Naive thymus-derived CD4-positive, alpha-beta T cell (primary cell): ENCODE data around the gene MED14. TPM values are rescaled to one million over a fixed set of nuclear protein-coding genes. Genes with fewer than 3 reads are reported as not detected.

Experiments used
- ATAC-seq: fragments of 150-1000 bp; cut with Tn5 transposase; 2 replicates; pipeline ENCODE4 v1.10.0; 2021; ENCODE audit warnings: mild to moderate bottlenecking, moderate library complexity
- CTCF ChIA-PET: fragments of 350-600 bp; sonication (Branson Sonifier 250); formaldehyde crosslinking; loops from one replicate; lab custom pipeline; 2021; ENCODE audit warnings: antibody characterized with exemption; lab: Charles Lee
- POLR2A ChIA-PET: fragments of 350-600 bp; sonication (Branson Sonifier 250); formaldehyde crosslinking; loops from one replicate; lab custom pipeline; 2021; ENCODE audit warnings: antibody characterized with exemption, inconsistent platforms; lab: Charles Lee
- DNase-seq, 9 donors: peaks; one replicate each; pipeline versions ENCODE4 v3.0.0 to v3.0.0-alpha.2; 2020 to 2022; ENCODE audit warnings: mixed read lengths in 1 of 9
- H3K27ac ChIP-seq: one replicate; pipeline ENCODE4 v1.7.0; 2013; ENCODE audit warnings: mild to moderate bottlenecking, low read depth, low read length, moderate library complexity
- H3K27me3 ChIP-seq, 2 donors: one replicate each; pipeline ENCODE4 v1.7.0; 2013; ENCODE audit warnings: low read length in 2 of 2, mild to moderate bottlenecking in 2 of 2, moderate library complexity in 2 of 2; ENCODE audit not compliant: control insufficient read depth in 2 of 2, insufficient read depth in 2 of 2
- H3K36me3 ChIP-seq, 3 experiments: 1 replicate in 2 of 3; 2 replicates in 1 of 3; pipeline ENCODE4 v1.7.0; 2013; ENCODE audit warnings: low read length in 3 of 3, mild to moderate bottlenecking in 3 of 3, moderate library complexity in 1 of 3; ENCODE audit not compliant: insufficient read depth in 3 of 3, control insufficient read depth in 2 of 3
- H3K4me1 ChIP-seq, 2 donors: one replicate each; pipeline ENCODE4 v1.7.0; 2013; ENCODE audit warnings: low read length in 2 of 2, mild to moderate bottlenecking in 2 of 2, moderate library complexity in 1 of 2; ENCODE audit not compliant: control insufficient read depth in 2 of 2, insufficient read depth in 2 of 2
- H3K4me3 ChIP-seq: 2 replicates; pipeline ENCODE4 v1.7.0; 2013; ENCODE audit warnings: mild to moderate bottlenecking, low read length
- H3K9me3 ChIP-seq, 3 experiments: 1 replicate in 2 of 3; 2 replicates in 1 of 3; pipeline ENCODE4 v1.7.0; 2013; ENCODE audit warnings: low read length in 3 of 3; ENCODE audit not compliant: control insufficient read depth in 2 of 3
- H3K27ac Mint-ChIP-seq, 9 donors: one replicate each; pipeline ENCODE4 v1.8.0; 2020 to 2022; ENCODE audit warnings: mixed read lengths in 9 of 9, mild to moderate bottlenecking in 8 of 9, moderate library complexity in 5 of 9, inconsistent platforms in 2 of 9
- H3K27me3 Mint-ChIP-seq, 5 donors: one replicate each; pipeline ENCODE4 v1.8.0; 2021 to 2022; ENCODE audit warnings: mixed read lengths in 5 of 5, mild to moderate bottlenecking in 1 of 5
- H3K36me3 Mint-ChIP-seq, 5 donors: one replicate each; pipeline ENCODE4 v1.8.0; 2020 to 2022; ENCODE audit warnings: mixed read lengths in 5 of 5, mild to moderate bottlenecking in 3 of 5, inconsistent platforms in 1 of 5
- H3K4me1 Mint-ChIP-seq, 7 donors: one replicate each; pipeline ENCODE4 v1.8.0; 2020 to 2022; ENCODE audit warnings: mixed read lengths in 7 of 7, mild to moderate bottlenecking in 3 of 7, inconsistent platforms in 1 of 7
- H3K4me3 Mint-ChIP-seq, 10 donors: one replicate each; pipeline ENCODE4 v1.8.0; 2020 to 2022; ENCODE audit warnings: mild to moderate bottlenecking in 10 of 10, mixed read lengths in 10 of 10, moderate library complexity in 6 of 10, inconsistent platforms in 2 of 10
- H3K9me3 Mint-ChIP-seq, 11 donors: one replicate each; pipeline ENCODE4 v1.8.0; 2020 to 2022; ENCODE audit warnings: mixed read lengths in 11 of 11, mild to moderate bottlenecking in 4 of 11, inconsistent platforms in 1 of 11, moderate library complexity in 1 of 11
- intact Hi-C, 2 donors: fragments of 100-400 bp; cut with micrococcal nuclease; formaldehyde crosslinking; loops; one replicate each; pipeline ENCODE4 v1.15.1; 2023
- polyA plus RNA-seq, 2 donors: library from polyadenylated mRNA; unstranded; fragments of 300-500 nt; fragmentation: Illumina TruSeq; gene quantifications; one replicate each; pipeline ENCODE4 v1.2.3, GENCODE V29; 2021
- total RNA-seq, 6 experiments: library from RNA in 5 of 6; stranded (reverse) in 5 of 6; gene quantifications; 1 replicate in 5 of 6; 2 replicates in 1 of 6; pipeline ENCODE4 v1.2.3 and lab custom pipeline; 2021 to 2026

The MED14 gene
- total and polyA plus RNA-seq, 7 experiments from 2014 or later = 6.9 to 49.5 (median 42.1) TPM

- ATAC-seq = no peak
- no peak for DNase-seq
- Histone ChIP-seq H3K4me3 (no peak overlapping the region), H3K27me3 (no peaks in the 10 kb centered on the region), H3K9me3 (no peaks in the 10 kb centered on the region), H3K4me1 (no peaks in the 10 kb centered on the region), H3K36me3 (no peaks in the 10 kb centered on the region), H3K27ac (no peak overlapping the region)
- Mint-ChIP-seq H3K27me3 (peaks cover 0 to 10% (median 0%) of the 10 kb centered on the region in 5 donors), H3K27ac (no peak overlapping the region), H3K9me3 (peaks cover 0 to 21% (median 2%) of the 10 kb centered on the region in 11 donors), H3K4me3 (no peak overlapping the region), H3K4me1 (peaks cover 0 to 5% (median 2%) of the 10 kb centered on the region in 7 donors), H3K36me3 (peaks cover 0 to 10% (median 0%) of the 10 kb centered on the region in 5 donors)
- ChIA-PET POLR2A (no interaction called here), CTCF (no interaction called here)
- intact Hi-C loops = no loop called here
Measured at GRCh38 chrX:40755291-40756249, 20.2 kb upstream of the MED14 start.

GRCh38 chrX:40749681-40750494 lies 14.5 kb upstream of the MED14 start:
- H3K4me3 ChIP-seq = no peak overlapping the region
- ChIA-PET POLR2A (interaction anchor here (0.7 to 1.1 kb wide), 4 partner anchors 12 to 784 kb away, joined by 3 to 5 read pairs (median 3); partner anchors contain the start of gene MED14), CTCF (no interaction called here)
- Mint-ChIP-seq H3K27ac (peak overlapping the region in 8 of 9 donors; percentile 40 to 81 (median 63)), H3K4me3 (peak overlapping the region; percentile 8 to 69 (median 40)), H3K4me1 (peaks cover 0 to 22% (median 15%) of the 10 kb centered on the region in 7 donors), H3K27me3 (peaks cover 0 to 10% (median 0%) of the 10 kb centered on the region in 5 donors), H3K36me3 (peaks cover 0 to 10% (median 0%) of the 10 kb centered on the region in 5 donors), H3K9me3 (peaks cover 0 to 21% (median 2%) of the 10 kb centered on the region in 11 donors)
- peak overlapping the region; percentile 51 for H3K27ac ChIP-seq
- peaks cover 0 to 8% of the 10 kb centered on the region in 2 donors for H3K4me1 ChIP-seq
- ATAC-seq = no peak
- no peaks in the 10 kb centered on the region for H3K27me3 ChIP-seq
- no peaks in the 10 kb centered on the region for H3K36me3 ChIP-seq
- no peaks in the 10 kb centered on the region for H3K9me3 ChIP-seq
- intact Hi-C loops = no loop called here
- DNase-seq = no peak

- peaks cover 0 to 9% (median 0%) of the 10 kb centered on the region in 5 donors for H3K36me3 Mint-ChIP-seq
- Histone ChIP-seq H3K27me3 (no peaks in the 10 kb centered on the region), H3K9me3 (no peaks in the 10 kb centered on the region), H3K4me1 (peaks cover 0 to 8% of the 10 kb centered on the region in 2 donors), H3K27ac (no peak overlapping the region), H3K4me3 (no peak overlapping the region), H3K36me3 (no peaks in the 10 kb centered on the region)
- intact Hi-C loops = no loop called here
- DNase-seq (no peak), ATAC-seq (no peak)
- ChIA-PET POLR2A (interaction anchor here (1.1 kb wide), 2 partner anchors 11 to 14 kb away, joined by 3 to 5 read pairs; partner anchors contain the start of gene MED14), CTCF (no interaction called here)
- H3K27ac Mint-ChIP-seq = peak overlapping the region in 6 of 9 donors; percentile 13 to 79 (median 50)
- H3K4me3 Mint-ChIP-seq = peak overlapping the region in 7 of 10 donors; percentile 12 to 69 (median 44)
- peaks cover 0 to 21% (median 2%) of the 10 kb centered on the region in 11 donors for H3K9me3 Mint-ChIP-seq
- peaks cover 0 to 9% (median 0%) of the 10 kb centered on the region in 5 donors for H3K27me3 Mint-ChIP-seq
- peaks cover 0 to 22% (median 15%) of the 10 kb centered on the region in 7 donors for H3K4me1 Mint-ChIP-seq
Measured at GRCh38 chrX:40748977-40749376, 13.6 kb upstream of the MED14 start.

- H3K9me3 Mint-ChIP-seq = peaks cover 0 to 6% (median 0%) of the 10 kb centered on the region in 11 donors
- ATAC-seq (no peak), DNase-seq (no peak)
- no peaks in the 10 kb centered on the region for H3K9me3 ChIP-seq
- H3K27ac ChIP-seq = no peak overlapping the region
- H3K27me3 ChIP-seq = no peaks in the 10 kb centered on the region
- no peak overlapping the region for H3K4me3 ChIP-seq
- POLR2A ChIA-PET = no interaction called here
- H3K4me1 ChIP-seq = peaks cover 0 to 8% of the 10 kb centered on the region in 2 donors
- H3K36me3 Mint-ChIP-seq = peaks cover 0 to 3% (median 0%) of the 10 kb centered on the region in 5 donors
- H3K4me1 Mint-ChIP-seq = peaks cover 0 to 22% (median 15%) of the 10 kb centered on the region in 7 donors
- H3K27me3 Mint-ChIP-seq = no peaks in the 10 kb centered on the region
- no peaks in the 10 kb centered on the region for H3K36me3 ChIP-seq
- CTCF ChIA-PET = no interaction called here
- no peak overlapping the region for H3K27ac Mint-ChIP-seq
- intact Hi-C loops = no loop called here
- H3K4me3 Mint-ChIP-seq = no peak overlapping the region
Measured at GRCh38 chrX:40746521-40746920, 11.2 kb upstream of the MED14 start.

- Mint-ChIP-seq H3K4me3 (peak overlapping the region; percentile 87 to 99 (median 95)), H3K4me1 (peaks cover 9 to 65% (median 42%) of the 10 kb centered on the region in 7 donors), H3K36me3 (peaks cover 0 to 8% (median 0%) of the 10 kb centered on the region in 5 donors), H3K27me3 (no peaks in the 10 kb centered on the region), H3K9me3 (no peaks in the 10 kb centered on the region), H3K27ac (peak overlapping the region; percentile 96 to 100 (median 98))
- H3K4me3 ChIP-seq = peak overlapping the region; percentile 95
- peak overlapping the region; percentile 93 for H3K27ac ChIP-seq
- H3K27me3 ChIP-seq = no peaks in the 10 kb centered on the region
- ATAC-seq (no peak), DNase-seq (peak in 1 of 9 donors; percentile 7)
- H3K4me1 ChIP-seq = peaks cover 6 to 11% of the 10 kb centered on the region in 2 donors
- intact Hi-C loops = loop anchor here (1.0 to 10.0 kb wide), 10 partner anchors 56 to 1931 kb away; partner anchors contain the start of genes MID1IP1 (in 2 of the 2), ATP6AP2 (in 1 of the 2), CXorf38 (in 1 of the 2) and DDX3X (in 1 of the 2)
- no peaks in the 10 kb centered on the region for H3K9me3 ChIP-seq
- POLR2A ChIA-PET = interaction anchor here (0.6 to 2.4 kb wide), 8 partner anchors 9 to 349 kb away, joined by 3 to 15 read pairs (median 4); partner anchors contain the start of genes CXorf38 and USP9X
- CTCF ChIA-PET = no interaction called here
- peaks cover 0 to 4% (median 0%) of the 10 kb centered on the region in 3 experiments for H3K36me3 ChIP-seq
Measured at GRCh38 chrX:40736170-40736505, 796 bp upstream of the MED14 start.

- DNase-seq = peak in 2 of 9 donors; percentile 26 to 45
- intact Hi-C loops = loop anchor here (1.0 to 10.0 kb wide), 13 partner anchors 9 to 1930 kb away; partner anchors contain the start of genes MID1IP1 (in 2 of the 2), USP9X (in 2 of the 2), ATP6AP2 (in 1 of the 2) and CXorf38 (in 1 of the 2)
Measured at GRCh38 chrX:40734971-40735324, 394 bp downstream of the MED14 start.

More at GRCh38 chrX:40734971-40735324, 394 bp downstream of the MED14 start:
- POLR2A ChIA-PET = interaction anchor here (0.6 to 2.4 kb wide), 9 partner anchors 10 to 588 kb away, joined by 3 to 15 read pairs (median 6); partner anchors contain the start of genes ATP6AP2, CXorf38 and USP9X
- peak overlapping the region; percentile 95 for H3K4me3 ChIP-seq
- H3K27ac ChIP-seq = peak overlapping the region; percentile 93
- Mint-ChIP-seq H3K4me3 (peak overlapping the region; percentile 82 to 96 (median 92)), H3K36me3 (peaks cover 0 to 8% (median 0%) of the 10 kb centered on the region in 5 donors), H3K9me3 (no peaks in the 10 kb centered on the region), H3K27ac (peak overlapping the region; percentile 83 to 97 (median 91)), H3K27me3 (no peaks in the 10 kb centered on the region), H3K4me1 (peaks cover 13 to 77% (median 54%) of the 10 kb centered on the region in 7 donors)
- H3K4me1 ChIP-seq = peaks cover 11% of the 10 kb centered on the region in 2 donors
- H3K36me3 ChIP-seq = peaks cover 0 to 4% (median 0%) of the 10 kb centered on the region in 3 experiments
- peak; percentile 0 for ATAC-seq
- no peaks in the 10 kb centered on the region for H3K27me3 ChIP-seq
- H3K9me3 ChIP-seq = no peaks in the 10 kb centered on the region
- CTCF ChIA-PET = no interaction called here
